A549 (cell line): ENCODE measurements around the gene HRC. TPM values are rescaled to one million over a fixed set of nuclear protein-coding genes. Genes with fewer than 3 reads are reported as not detected.

Source experiments
- ATAC-seq, 2 experiments: fragments of 200-7000 bp in 1 of 2; fragments of >200 bp in 1 of 2; cut with Nextera tagmentation in 1 of 2; cut with Tn5 transposase in 1 of 2; 3 replicates each; pipeline versions ENCODE4 v1.8.0 to v1.9.1; 2018 to 2020; ENCODE audit warnings: mild to moderate bottlenecking in 1 of 2, moderate library complexity in 1 of 2
- CTCF ChIA-PET: fragments of 300-600 bp; sonication (Branson Sonifier 250); formaldehyde crosslinking; extraction: SDS; loops from one replicate; lab custom pipeline; 2021; ENCODE audit warnings: antibody characterized with exemption, inconsistent platforms; lab: Yijun Ruan, JAX
- POLR2A ChIA-PET: fragments of 350-600 bp; formaldehyde crosslinking; extraction: SDS; loops from one replicate; lab custom pipeline; 2021; ENCODE audit warnings: antibody characterized with exemption, inconsistent platforms; lab: Yijun Ruan, JAX
- DNase-seq, 2 experiments: peaks; one replicate each; pipeline versions ENCODE4 v3.0.0 to v3.0.0-alpha.2; 2011 to 2016; ENCODE audit warnings: low read depth in 1 of 2, low spot score in 1 of 2
- FAIRE-seq: peaks from 2 replicates; lab custom pipeline; 2011; peaks lifted over from hg19 to GRCh38; lab: Jason Lieb, UNC
- H3K27ac ChIP-seq, 2 experiments: fragments of >200 bp; sonication (Bioruptor Twin); formaldehyde crosslinking; 3 replicates each; pipeline ENCODE4 v1.5.1; 2016 to 2017
- H3K4me1 ChIP-seq: fragments of >200 bp; sonication (Bioruptor Twin); formaldehyde crosslinking; 3 replicates; pipeline ENCODE4 v1.6.1; 2016
- H3K4me2 ChIP-seq: fragments of >200 bp; sonication (Bioruptor Twin); formaldehyde crosslinking; 3 replicates; pipeline ENCODE4 v1.6.1; 2016
- H3K4me3 ChIP-seq: fragments of >200 bp; sonication (Bioruptor Twin); formaldehyde crosslinking; 3 replicates; pipeline ENCODE4 v1.5.1; 2016
- H3K9me3 ChIP-seq: fragments of >200 bp; sonication (Bioruptor Twin); formaldehyde crosslinking; 3 replicates; pipeline ENCODE4 v1.6.1; 2016
- CBX8 ChIP-seq: fragments of 200-600 bp; sonication (generic); IDR thresholded peaks from 2 replicates; pipeline ENCODE4 v1.6.1; 2016
- CEBPB ChIP-seq, 2 experiments: fragments of >200 bp in 1 of 2; sonication (Bioruptor Twin) in 1 of 2; formaldehyde crosslinking in 1 of 2; IDR thresholded peaks; 2 replicates each; pipeline ENCODE4 v1.6.1; 2012 to 2016
- CHD4 ChIP-seq: fragments of 200-600 bp; sonication (generic); IDR thresholded peaks from 2 replicates; pipeline ENCODE4 v1.6.1; 2016; ENCODE audit warnings: antibody characterized with exemption, mild to moderate bottlenecking, borderline replicate concordance
- EHMT2 ChIP-seq: fragments of 200-600 bp; sonication (generic); IDR thresholded peaks from 2 replicates; pipeline ENCODE4 v1.6.1; 2016; ENCODE audit warnings: antibody characterized with exemption, low read depth, mild to moderate bottlenecking, moderate library complexity
- FOSB ChIP-seq: fragments of 250-450 bp; sonication (Bioruptor Pico); IDR thresholded peaks from 2 replicates; pipeline ENCODE4 v1.5.0; 2020; ENCODE audit warnings: mild to moderate bottlenecking, moderate library complexity
- FOSL2 ChIP-seq, 2 experiments: fragments of 450-650 bp in 1 of 2; fragments of >200 bp in 1 of 2; sonication (Bioruptor Twin) in 1 of 2; formaldehyde crosslinking; IDR thresholded peaks; 2 replicates each; pipeline versions ENCODE4 v1.5.0 to v1.6.1; 2016 to 2020; ENCODE audit warnings: mild to moderate bottlenecking in 1 of 2, moderate library complexity in 1 of 2
- MAFK ChIP-seq: fragments of 450-650 bp; IDR thresholded peaks from 2 replicates; pipeline ENCODE4 v1.6.1; 2014; ENCODE audit not compliant: partially characterized antibody
- NPAS2 ChIP-seq: fragments of 250-450 bp; sonication (Bioruptor Pico); IDR thresholded peaks from 2 replicates; pipeline ENCODE4 v1.8.0; 2022; ENCODE audit warnings: mild to moderate bottlenecking, moderate library complexity, borderline replicate concordance
- PHF8 ChIP-seq: fragments of 200-600 bp; sonication (generic); IDR thresholded peaks from 2 replicates; pipeline ENCODE4 v1.6.1; 2016; ENCODE audit warnings: low read depth, mild to moderate bottlenecking, antibody characterized with exemption, moderate library complexity, borderline replicate concordance
- RFX5 ChIP-seq: fragments of 450-650 bp; IDR thresholded peaks from 2 replicates; pipeline ENCODE4 v1.7.1; 2014; ENCODE audit warnings: antibody characterized with exemption, mild to moderate bottlenecking, moderate library complexity
- ZC3H11A ChIP-seq: fragments of 450-650 bp; IDR thresholded peaks from 2 replicates; pipeline ENCODE4 v1.6.1; 2014; ENCODE audit warnings: antibody characterized with exemption, mild to moderate bottlenecking
- WGBS: methylation state at CpG from one replicate; pipeline ENCODE4 v1.1.6; 2017; ENCODE audit errors: missing lambda C conversion rate; 5-methylcytosine and 5-hydroxymethylcytosine counted together
- polyA plus RNA-seq, 4 experiments: library from polyadenylated mRNA; depleted of rRNA in 3 of 4; stranded (reverse); fragments of >200 nt; fragmentation: RNase III in 1 of 4; extraction: RNeasy Plus Mini Kit Qiagen cat#74134 plus additional on column Dnase treatment in 1 of 4; gene quantifications; 2 replicates in 3 of 4; 3 replicates in 1 of 4; pipeline ENCODE4 v1.2.3, GENCODE V29; 2011 to 2017
- TF ChIP-seq, protein P1 (sequence below): fragments of 250-450 bp; sonication (Bioruptor Pico); IDR thresholded peaks from 2 replicates; pipeline ENCODE4 v1.5.0; 2021; ENCODE audit warnings: mild to moderate bottlenecking, moderate library complexity, borderline replicate concordance
- TF ChIP-seq, protein P2 (sequence below): fragments of 200-600 bp; sonication (generic); IDR thresholded peaks from 2 replicates; pipeline ENCODE4 v1.6.1; 2016; ENCODE audit warnings: antibody characterized with exemption, mild to moderate bottlenecking, moderate library complexity

The HRC gene
- polyA plus RNA-seq, 2 of the 4 experiments (the other 2 are of a cell fraction) = 0.04 TPM

DNA sequence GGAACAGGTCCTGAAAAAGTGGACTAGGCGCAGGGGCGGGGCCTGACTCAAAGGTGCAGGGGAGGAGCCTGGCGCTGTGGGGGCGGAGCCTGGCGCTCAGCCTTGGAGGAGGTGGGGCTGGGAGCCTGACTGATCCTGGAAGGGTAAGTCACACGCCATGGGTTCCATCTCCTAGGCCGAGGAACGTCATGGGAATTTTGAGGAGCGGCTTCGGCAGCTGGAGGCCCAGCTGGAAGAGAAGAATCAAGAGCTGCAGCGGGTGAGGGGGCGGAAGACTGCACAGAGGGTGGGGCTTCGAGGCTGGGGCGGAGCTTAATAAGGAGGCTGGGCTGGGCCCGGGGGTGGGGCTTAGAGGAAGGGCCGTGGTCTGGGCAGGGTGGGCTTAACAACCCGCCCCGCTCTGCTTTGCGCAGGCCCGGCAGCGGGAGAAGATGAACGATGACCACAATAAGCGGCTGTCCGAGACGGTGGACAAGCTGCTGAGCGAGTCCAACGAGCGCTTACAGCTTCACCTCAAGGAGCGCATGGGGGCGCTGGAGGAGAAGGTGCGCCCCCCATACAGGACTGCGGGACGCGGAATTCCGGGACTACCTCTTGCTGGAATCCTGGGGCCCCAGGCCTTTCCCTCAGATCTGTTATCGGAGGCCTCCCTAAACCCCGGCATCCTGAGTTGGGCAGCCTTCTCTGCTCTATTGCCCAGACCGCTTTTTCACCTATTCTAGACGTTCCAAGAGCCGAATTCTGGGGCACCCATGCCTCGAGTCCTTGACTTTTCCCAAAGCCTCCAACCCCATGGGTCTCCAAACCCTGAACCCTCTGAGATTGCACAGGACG, 21.4 kb downstream of the HRC start (continued):
- no peak for TF ChIP-seq CEBPB (IDR thresholded peaks at IDR 0.05)
- TF ChIP-seq, protein P1, sequence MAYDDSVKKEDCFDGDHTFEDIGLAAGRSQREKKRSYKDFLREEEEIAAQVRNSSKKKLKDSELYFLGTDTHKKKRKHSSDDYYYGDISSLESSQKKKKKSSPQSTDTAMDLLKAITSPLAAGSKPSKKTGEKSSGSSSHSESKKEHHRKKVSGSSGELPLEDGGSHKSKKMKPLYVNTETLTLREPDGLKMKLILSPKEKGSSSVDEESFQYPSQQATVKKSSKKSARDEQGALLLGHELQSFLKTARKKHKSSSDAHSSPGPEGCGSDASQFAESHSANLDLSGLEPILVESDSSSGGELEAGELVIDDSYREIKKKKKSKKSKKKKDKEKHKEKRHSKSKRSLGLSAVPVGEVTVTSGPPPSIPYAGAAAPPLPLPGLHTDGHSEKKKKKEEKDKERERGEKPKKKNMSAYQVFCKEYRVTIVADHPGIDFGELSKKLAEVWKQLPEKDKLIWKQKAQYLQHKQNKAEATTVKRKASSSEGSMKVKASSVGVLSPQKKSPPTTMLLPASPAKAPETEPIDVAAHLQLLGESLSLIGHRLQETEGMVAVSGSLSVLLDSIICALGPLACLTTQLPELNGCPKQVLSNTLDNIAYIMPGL = no peak

DNA sequence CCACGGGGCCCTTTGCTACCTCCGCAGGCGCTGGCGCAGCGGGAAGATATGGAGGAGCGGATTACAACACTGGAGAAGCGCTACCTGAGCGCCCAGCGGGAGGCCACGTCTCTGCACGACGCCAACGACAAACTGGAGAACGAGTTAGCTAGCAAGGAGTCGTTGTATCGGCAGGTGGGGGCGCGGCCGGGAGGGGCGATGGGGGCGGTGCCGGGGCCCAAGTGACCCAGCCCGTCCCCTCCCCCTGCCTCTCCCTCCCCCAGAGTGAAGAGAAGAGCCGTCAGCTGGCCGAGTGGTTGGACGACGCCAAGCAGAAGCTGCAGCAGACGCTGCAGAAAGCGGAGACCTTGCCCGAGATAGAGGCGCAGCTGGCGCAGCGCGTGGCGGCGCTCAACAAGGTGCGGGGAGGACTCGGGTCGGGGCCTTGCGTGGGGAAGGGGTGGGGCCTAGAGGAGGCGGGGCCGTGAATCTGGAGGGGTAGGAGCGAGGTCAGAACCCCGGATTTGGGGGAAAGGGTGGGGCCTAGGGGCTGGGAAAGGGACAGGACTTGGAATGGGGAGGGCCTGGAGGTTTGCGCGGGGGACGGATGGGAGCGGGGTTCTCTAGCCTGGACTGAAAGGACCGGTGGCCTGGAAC, 22.1 kb downstream of the HRC start:
- 0 out of 3 replicates have a peak, but pooled peaks cover 4% of the 10 kb centered on the region for H3K4me1 ChIP-seq
- peak; percentile 8 to 30; a peak in 4 of 6 replicates for ATAC-seq
- POLR2A ChIA-PET = no interaction called here
- H3K4me3 ChIP-seq = peak overlapping the region; percentile 17; the same call in 2 of the 3 replicates
- 73% methylated on average over 43 of the region's 49 CpGs for WGBS
- no peak for FAIRE-seq
- DNase-seq = no peak
- no peaks in the 10 kb centered on the region for H3K9me3 ChIP-seq
- CTCF ChIA-PET = interaction anchor here (1.6 to 21.0 kb wide), 4 partner anchors 12 to 36 kb away, joined by 5 to 298 read pairs (median 28); partner anchors contain the start of gene LIN7B
- peak overlapping the region; percentile 6 to 54; a peak in 3 of 6 replicates for H3K27ac ChIP-seq
- H3K4me2 ChIP-seq = peak overlapping the region; percentile 53
- TF ChIP-seq CHD4 = no peak

DNA sequence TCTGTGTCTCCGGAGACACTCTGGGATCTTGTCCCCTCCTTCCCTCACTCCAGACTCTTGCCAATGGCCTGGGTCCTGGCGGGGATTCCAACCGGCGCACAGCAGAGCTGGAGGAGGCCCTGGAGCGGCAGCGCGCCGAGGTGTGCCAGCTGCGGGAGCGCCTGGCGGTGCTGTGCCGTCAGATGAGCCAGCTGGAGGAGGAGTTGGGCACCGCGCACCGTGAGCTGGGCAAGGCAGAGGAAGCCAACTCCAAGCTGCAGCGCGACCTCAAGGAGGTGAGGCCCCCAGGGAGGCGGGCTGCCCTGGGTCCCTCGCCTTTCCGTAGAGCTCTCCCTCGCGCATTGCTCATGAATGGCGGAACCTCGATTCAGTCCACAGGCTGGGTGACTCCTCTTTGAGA, 24.9 kb downstream of the HRC start:
- Histone ChIP-seq H3K27ac (no peak overlapping the region), H3K4me1 (peaks cover 9% of the 10 kb centered on the region; the same call in 2 of the 3 replicates), H3K9me3 (no peaks in the 10 kb centered on the region), H3K4me2 (no peak overlapping the region), H3K4me3 (no peak overlapping the region)
- CTCF ChIA-PET = interaction anchor here (0.6 to 21.0 kb wide), 8 partner anchors 10 to 132 kb away, joined by 3 to 298 read pairs (median 8); partner anchors contain the start of genes LIN7B and PPFIA3
- no peak for ATAC-seq
- 93% methylated on average over 24 of the region's 24 CpGs for WGBS
- no peak for FAIRE-seq
- no peak for DNase-seq
- no peak for TF ChIP-seq CBX8
- no peak for TF ChIP-seq NPAS2 (CRISPR knock-in tag)
- TF ChIP-seq PHF8 = no peak
- TF ChIP-seq ZC3H11A = no peak
- TF ChIP-seq FOSB (CRISPR knock-in tag) = no peak
- TF ChIP-seq FOSL2 (IDR thresholded peaks at IDR 0.05) = no peak
- TF ChIP-seq FOSL2 (CRISPR knock-in tag; IDR thresholded peaks at IDR 0.05) = no peak
- no peak for TF ChIP-seq RFX5
- no peak for TF ChIP-seq MAFK
- no peak for TF ChIP-seq EHMT2
- TF ChIP-seq, protein P2, sequence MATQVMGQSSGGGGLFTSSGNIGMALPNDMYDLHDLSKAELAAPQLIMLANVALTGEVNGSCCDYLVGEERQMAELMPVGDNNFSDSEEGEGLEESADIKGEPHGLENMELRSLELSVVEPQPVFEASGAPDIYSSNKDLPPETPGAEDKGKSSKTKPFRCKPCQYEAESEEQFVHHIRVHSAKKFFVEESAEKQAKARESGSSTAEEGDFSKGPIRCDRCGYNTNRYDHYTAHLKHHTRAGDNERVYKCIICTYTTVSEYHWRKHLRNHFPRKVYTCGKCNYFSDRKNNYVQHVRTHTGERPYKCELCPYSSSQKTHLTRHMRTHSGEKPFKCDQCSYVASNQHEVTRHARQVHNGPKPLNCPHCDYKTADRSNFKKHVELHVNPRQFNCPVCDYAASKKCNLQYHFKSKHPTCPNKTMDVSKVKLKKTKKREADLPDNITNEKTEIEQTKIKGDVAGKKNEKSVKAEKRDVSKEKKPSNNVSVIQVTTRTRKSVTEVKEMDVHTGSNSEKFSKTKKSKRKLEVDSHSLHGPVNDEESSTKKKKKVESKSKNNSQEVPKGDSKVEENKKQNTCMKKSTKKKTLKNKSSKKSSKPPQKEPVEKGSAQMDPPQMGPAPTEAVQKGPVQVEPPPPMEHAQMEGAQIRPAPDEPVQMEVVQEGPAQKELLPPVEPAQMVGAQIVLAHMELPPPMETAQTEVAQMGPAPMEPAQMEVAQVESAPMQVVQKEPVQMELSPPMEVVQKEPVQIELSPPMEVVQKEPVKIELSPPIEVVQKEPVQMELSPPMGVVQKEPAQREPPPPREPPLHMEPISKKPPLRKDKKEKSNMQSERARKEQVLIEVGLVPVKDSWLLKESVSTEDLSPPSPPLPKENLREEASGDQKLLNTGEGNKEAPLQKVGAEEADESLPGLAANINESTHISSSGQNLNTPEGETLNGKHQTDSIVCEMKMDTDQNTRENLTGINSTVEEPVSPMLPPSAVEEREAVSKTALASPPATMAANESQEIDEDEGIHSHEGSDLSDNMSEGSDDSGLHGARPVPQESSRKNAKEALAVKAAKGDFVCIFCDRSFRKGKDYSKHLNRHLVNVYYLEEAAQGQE = no peak
- POLR2A ChIA-PET = no interaction called here
